GM19467 (cell line): ENCODE results near the gene TNFRSF11A.

Experiments used
- ATAC-seq: cut with Tn5 transposase; IDR thresholded peaks from one replicate; pipeline ENCODE4 v1.9.1; 2021; ENCODE audit warnings: mild to moderate bottlenecking, moderate library complexity; ENCODE audit not compliant: unreplicated experiment

Gene TNFRSF11A

DNA sequence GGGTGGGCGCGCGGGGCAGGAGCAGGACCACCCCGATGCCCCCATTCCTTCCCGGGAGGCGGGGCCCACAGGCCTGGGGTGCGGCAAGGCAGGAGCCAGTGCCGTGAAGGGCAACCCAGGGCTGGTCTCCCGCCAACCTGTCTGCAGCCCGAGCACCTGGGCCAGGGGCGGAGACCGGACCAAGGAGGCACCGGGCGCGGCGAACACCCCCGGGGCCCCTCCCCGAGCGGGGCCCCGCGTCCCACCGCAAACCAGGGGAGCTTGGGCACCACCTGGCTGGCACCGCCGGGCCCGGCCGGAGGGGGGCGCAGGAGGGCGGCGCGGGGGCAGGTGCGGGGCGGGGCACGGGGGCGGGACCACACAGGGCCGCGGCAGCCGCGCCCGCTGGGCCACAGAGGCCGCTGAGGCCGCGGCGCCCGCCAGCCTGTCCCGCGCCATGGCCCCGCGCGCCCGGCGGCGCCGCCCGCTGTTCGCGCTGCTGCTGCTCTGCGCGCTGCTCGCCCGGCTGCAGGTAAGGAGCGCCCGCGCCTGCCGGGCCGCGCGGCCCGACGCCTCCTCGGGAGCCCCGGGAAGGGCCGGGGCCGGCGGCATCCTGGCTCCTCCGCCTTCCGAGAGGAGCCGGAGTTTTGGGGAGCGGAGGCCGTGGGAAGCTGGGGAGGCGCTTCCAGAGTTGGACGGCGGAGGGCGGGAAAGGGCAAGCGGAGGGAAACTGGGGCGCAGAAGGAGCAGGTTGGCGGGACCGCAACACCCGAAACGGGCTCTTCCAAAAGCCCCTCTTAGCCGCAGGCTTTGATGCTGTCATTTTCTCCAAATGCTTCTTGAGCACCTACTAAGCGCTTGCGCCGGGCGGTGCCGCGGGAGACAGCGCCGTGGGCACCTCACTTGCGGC is at the start of gene TNFRSF11A:
Gene TNFRSF11A (plus strand): TSS at position 394 of the 889 bp plus-strand sequence. CDS start 43 bp downstream, at position 437.
- peak; percentile 57 for ATAC-seq

DNA sequence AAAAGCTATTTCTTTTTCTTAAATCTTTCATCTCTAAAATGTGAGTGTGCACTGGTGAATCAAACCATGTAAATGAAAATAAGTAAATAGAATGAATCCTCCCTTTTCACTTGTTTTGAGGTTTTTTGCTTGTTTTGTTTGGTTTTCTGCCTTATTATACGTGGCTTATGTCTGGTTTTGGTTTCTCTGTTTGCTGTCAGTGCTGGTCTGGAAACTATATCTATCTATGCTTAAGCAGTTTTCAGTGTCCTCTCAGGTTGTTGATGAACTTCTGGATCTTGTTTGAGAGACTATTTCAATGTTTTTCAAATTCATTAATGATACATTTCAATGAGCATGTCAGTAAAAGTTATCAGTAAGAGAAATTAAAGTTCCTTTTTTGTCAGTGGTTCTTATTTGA is 48.1 kb upstream of the TNFRSF11A start:
- ATAC-seq = no peak

DNA sequence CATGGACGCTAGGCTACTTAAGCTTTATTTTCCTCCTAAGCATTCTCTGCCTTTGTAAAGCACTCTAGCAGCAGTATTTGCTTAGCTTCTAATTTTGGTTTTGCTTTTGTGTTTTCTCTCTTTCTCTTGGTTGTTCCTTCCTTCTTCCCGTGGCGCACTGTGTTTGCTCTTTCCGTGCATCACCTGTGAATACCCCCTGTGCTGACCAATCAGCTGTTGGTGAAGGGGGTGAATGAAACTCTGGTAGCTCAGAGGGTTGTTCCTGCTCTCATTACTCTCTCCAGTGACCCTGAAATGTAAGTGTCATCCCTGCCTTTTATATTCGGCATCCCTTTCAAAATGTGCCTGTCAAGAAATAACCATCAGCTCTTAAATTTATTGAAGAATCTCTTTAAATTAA is 45.5 kb upstream of the TNFRSF11A start:
- no peak for ATAC-seq

DNA sequence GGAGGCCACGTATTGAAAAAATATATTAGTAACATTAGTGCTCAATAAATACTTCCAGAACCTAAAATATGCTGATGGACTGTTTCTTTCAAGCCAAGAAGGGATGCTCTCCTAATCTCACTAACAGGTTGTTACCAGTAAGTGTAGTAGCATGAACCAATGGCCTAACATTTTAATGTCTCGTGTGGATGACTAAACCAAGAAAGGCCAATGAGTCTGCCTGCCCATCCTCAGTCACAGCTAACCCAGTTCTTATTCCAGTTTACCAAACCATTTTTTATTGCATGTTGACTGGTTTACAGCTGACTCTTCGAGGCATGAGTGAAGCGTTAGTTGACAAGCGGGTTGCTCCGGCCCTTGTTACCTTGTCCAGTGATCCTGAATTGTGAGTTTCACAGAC is 45.1 kb upstream of the TNFRSF11A start:
- no peak for ATAC-seq

DNA sequence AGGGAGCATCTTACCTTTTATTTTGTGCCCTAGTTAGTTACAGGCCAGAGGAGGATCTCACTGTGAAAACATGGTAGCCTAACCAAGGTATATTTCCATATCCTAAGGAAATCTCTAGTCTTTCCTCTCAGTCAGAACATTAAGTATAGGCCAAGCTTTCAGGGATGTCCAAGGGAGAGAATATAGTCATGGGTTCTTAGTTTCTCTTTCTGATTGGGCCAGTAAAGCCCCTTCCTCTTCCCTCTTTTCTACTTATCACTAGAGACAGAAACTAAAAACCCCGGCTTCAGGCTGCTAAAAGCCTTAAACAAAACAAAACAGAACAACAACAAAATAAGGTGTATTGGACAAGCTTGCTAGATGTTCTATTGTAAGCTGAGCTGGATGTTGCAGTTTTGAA is 44.3 kb upstream of the TNFRSF11A start:
- ATAC-seq = no peak

DNA sequence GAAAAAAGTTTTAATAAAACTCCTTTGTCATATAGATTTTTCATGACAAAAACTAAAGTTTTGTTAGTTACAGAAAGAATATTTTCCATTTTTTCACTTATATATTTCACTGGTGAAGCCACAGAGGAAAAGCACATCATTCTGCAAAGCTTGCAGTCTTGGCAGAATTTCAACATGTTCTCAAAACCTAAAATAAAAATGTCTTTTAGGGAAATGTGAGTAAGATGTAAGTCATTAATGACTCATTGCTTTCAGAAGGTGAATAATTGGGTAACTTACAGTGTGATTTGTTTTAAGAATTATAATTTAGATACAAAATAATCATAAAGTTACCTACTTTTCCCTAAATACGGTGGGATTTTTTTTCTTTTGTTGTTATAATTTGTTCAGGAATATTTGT is 43.4 kb upstream of the TNFRSF11A start:
- no peak for ATAC-seq

GRCh38 chr18:62282188-62282629 is 42.9 kb upstream of the TNFRSF11A start:
- ATAC-seq = no peak

- no peak for ATAC-seq
Measured at GRCh38 chr18:62284637-62285036, 40.5 kb upstream of the TNFRSF11A start.

GRCh38 chr18:62285281-62285680 is 39.8 kb upstream of the TNFRSF11A start:
- ATAC-seq = no peak

DNA sequence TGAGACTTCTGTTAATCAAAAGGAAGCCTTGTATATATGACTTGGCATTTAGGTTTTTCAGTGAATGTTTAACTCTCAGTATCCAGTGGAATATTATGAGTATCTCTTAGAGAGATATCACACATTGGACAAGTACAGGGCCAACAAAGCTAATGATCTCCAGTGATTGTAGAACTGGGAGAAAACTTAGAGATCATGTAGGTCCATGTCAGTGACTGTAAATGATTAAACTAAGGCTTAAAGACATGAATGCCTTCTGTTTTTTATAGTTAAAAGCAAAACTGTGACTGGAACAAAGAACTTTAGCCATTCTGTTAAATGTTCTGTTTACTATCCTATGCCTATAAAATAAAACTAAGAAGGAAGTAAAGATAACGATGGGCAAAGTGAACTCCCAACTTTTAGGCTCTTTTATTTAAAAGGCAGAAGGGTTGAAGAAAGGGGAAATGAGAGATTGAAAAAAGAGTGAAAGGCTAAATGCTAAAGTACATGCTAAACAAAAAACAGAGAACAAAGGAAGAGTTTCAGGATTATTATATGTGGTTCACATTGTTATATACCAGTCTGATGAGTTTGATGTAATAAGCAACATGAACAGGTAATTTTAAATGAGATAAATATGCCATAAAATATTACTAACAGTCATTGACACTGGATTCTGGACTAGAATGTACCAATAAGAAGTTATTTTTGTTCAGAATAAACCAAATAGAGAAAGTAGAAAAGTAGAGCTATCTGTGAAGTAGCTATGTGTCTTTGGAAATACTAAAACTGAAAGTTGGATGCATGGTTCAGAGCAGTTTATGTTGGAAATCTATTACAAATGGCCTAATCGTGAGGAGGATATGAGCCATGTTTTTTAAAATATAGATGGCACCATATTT is 37.1 kb upstream of the TNFRSF11A start:
- ATAC-seq = peak; percentile 53

DNA sequence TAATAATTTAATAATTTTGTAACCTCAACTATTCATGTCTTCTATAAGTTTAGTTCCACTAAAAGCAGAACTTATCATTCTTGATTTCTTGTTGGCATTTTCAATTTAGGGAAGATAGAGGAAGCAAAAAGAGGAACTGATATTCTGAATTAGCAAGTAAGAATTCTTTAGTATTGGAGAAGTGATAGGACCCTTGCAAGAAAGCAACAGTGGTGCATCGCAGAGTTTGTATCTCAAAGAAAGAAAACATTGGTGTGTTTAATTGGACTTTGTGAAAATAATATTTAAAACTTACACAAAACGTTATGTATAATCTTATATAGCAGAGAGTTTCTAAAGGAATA is 36.5 kb upstream of the TNFRSF11A start:
- peak; percentile 47 for ATAC-seq

DNA sequence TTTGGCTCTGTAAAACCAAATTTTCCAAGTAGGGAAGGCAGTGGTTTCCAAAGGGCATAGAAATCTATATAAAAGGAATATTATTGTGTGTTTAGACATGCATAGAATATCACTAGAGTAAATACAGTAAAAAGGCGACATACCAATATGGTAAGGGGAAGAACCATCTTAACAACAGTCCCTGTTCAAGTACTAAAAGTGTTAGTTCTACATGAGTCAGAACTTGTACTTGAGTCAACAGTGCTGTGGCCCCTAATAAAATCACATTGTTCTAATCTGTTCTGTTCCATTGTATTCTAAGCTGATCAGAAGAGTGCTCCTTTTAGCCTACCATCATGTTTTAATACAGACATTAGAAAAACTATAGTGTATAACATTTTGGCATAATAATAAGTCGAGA is 36.1 kb upstream of the TNFRSF11A start:
- ATAC-seq = no peak

DNA sequence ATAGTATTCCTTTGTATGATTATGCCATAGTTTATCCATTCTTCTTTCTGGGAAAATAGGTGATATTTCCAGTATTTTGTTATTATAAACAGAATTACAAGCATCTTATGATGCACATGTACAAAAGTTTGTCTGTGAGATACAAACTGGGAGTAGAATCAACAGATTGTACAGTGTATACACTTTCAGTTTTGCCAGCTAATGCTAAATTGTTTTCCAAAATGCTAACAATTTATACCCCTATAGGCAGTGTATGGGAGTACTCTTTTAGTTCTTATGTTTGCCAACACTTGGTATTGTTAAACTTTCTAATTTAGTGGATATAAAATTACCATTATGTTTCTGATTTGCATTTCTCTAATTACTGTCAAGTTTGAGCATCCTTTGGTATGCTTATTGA is 31.0 kb upstream of the TNFRSF11A start:
- ATAC-seq = no peak

DNA sequence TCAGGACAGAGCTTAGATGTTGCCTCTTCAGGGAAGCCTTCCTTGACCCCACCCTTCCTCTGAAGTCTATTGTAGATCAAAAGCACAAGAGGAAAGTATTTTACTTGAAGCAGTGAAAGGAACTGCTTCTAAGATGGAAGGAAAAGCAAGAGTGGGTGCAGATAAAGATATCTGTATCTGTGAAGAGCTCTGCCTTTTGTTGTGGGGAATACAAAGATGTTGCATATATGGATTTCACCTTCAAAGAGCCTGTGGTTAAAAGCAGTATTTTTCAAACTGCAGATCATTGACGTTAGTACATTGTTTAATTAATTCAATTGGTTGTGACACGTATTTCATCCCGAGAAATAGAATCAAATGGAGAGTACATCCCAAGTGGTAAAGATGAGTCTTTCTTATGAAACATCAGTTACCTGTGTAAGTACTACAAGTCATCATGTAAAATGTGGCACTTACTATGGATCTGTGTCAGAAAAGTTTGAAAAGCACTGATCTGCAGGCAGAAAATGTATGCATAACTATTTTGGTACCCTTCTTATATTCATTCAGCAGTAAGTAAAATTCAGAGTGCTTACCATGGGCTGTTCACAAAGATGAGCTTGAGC is 24.6 kb upstream of the TNFRSF11A start:
- ATAC-seq = no peak

GRCh38 chr18:62301322-62301721 is 23.8 kb upstream of the TNFRSF11A start:
- no peak for ATAC-seq

DNA sequence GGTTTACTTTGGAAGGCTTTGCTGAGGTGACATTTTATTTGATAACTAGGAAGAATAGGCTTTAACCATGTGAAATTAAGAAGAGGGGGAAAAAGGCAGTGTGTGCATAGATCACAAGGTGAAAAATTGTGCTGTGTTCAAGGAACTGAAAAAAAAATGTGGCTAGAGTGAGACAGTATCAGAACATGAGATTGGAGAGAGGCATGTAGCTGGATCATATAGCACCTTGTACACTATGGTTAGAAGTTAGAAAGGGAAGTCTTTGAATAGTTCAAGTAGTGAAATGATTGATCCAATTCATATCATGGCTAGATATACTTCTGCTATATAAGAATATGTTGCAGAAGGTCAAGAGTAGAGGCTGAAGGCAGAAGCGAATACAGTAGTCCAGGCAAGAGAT is 12.3 kb upstream of the TNFRSF11A start:
- no peak for ATAC-seq

DNA sequence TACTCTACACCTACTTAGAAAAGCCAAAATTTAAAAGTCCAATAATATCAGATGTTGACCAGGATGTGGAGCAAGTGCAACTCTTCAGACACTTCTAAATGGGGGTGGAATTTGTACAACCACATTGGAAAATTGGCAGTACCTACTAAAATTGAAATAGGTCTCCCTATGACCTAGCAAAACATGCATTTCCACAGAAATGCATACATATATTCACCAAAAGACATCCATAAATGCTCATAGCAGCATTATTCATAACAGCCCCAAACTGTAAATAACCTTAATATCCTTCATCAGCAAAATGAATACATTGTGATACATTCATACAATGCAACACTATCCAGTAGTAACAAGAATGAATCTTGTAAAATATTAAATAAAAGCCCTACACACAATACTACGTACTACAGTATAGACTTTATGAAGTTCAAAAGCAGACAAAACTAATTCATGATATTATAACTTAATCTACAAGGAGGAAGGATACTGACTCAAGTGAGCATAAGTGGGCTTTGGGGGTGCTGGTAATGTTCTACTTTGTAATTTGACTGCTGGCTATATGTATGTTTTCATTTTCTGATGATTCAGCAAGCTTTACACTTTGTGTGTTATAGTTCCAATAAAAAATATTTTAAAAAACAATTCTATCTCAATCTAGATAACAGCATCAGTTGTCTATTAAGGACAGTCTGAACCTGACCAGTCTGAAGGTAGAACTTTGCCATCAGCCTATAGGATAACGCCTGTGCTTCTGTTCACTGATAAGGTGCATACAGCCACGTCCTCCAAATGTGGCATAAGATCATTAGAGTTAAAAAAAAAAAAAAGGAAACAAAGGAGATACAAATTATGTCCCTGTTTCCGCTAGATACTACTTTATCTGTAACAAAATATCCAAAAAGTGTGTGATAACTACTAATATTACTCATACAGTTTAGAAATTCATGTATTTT is 6.6 kb upstream of the TNFRSF11A start:
- ATAC-seq = no peak

DNA sequence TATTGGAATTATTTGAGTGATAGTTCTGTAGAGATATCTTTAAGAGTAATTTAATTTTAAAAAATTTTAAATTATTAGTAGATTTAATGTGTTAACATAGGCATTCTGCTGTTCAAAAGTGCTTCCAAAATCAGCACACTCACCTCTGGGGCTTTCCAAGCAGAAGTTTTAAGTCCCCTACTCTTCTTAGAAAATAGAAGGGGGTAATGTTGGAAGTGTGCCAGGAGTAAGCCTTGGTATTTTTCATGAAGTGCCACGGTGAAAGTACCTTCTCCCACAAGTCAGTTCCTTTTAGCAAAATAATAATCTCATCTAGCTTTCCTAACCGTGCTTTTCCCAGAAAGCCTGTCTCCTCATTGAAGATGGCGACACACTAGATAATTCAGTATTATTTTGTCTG is 3.9 kb upstream of the TNFRSF11A start:
- ATAC-seq = no peak

DNA sequence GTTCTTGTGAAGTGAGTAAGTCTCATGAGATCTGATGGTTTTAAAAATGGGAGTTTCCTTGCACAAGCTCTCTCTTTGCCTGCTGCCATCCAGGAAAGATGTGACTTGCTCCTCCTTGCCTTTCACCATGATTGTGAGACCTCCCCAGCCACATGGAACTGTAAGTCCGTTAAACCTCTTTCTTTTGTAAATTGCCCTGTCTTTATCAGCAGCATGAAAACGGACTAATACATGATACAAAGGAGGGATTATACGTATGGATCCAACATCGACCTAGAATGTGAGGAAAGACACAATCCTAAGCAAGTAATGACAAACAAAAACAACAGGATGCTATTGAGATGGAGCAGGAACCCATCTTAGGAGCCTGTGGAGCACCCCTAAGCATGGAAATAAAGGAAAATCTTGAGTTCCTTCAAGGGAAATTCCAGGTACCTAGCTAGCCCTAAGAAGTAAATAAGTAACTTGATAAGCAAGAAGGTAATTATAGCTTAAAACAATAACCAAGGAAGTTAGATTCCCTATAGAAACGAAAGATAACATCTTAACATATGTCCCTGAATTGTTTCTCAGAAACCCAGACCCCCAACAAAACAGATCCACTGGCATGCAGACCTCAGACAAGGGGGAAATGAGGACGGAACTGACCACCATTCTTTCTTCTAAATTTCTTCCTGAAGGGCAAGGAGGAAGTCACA is 1.5 kb upstream of the TNFRSF11A start:
- ATAC-seq = no peak
